Esophagus muscularis mucosa (tissue), 3 donors: ENCODE results near the gene RXRA.

Source experiments
- POLR2A ChIP-seq: fragments of 450-650 bp; IDR thresholded peaks from one replicate; pipeline ENCODE4 v1.6.1; 2017; ENCODE audit warnings: antibody characterized with exemption, moderate library complexity, mild to moderate bottlenecking, low read depth
- TF ChIP-seq, protein P1 (sequence below), 3 experiments: fragments of 200-600 bp in 2 of 3; fragments of 450-650 bp in 1 of 3; sonication (generic) in 2 of 3; IDR thresholded peaks; one replicate each; pipeline ENCODE4 v1.5.1; 2017 to 2019; ENCODE audit warnings: antibody characterized with exemption in 3 of 3, mild to moderate bottlenecking in 2 of 3, moderate library complexity in 1 of 3

DNA sequence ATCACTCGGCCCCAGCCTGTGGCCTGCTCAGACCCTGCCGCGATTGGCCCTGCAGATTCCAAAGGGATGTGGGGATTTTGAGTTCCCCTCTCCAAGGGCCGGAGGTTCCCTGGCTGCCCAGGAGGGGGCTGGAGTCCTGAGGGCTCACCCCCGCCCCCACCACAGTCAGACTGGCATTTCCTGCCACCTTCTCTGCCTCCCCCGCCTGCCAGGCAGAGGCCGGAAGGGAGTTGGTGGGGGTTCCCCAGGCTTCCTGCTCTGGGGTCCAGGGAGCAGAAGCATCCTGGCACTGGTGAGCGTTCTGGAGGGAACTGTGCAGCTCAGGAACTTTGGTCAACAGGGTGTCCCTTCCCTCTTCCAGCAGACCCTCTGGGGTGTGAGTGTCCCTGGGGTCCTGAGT is 70.6 kb downstream of the RXRA start:
- TF ChIP-seq, protein P1, sequence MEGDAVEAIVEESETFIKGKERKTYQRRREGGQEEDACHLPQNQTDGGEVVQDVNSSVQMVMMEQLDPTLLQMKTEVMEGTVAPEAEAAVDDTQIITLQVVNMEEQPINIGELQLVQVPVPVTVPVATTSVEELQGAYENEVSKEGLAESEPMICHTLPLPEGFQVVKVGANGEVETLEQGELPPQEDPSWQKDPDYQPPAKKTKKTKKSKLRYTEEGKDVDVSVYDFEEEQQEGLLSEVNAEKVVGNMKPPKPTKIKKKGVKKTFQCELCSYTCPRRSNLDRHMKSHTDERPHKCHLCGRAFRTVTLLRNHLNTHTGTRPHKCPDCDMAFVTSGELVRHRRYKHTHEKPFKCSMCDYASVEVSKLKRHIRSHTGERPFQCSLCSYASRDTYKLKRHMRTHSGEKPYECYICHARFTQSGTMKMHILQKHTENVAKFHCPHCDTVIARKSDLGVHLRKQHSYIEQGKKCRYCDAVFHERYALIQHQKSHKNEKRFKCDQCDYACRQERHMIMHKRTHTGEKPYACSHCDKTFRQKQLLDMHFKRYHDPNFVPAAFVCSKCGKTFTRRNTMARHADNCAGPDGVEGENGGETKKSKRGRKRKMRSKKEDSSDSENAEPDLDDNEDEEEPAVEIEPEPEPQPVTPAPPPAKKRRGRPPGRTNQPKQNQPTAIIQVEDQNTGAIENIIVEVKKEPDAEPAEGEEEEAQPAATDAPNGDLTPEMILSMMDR (IDR thresholded peaks at IDR 0.05), result no peak
- no peak for TF ChIP-seq POLR2A
